Neural progenitor cell (in vitro differentiated cells): ENCODE measurements around the gene CDX2. TPM values are rescaled to one million over a fixed set of nuclear protein-coding genes. Genes with fewer than 3 reads are reported as not detected.

ENCODE experiments used
- DNase-seq: peaks from one replicate; pipeline ENCODE4 v3.0.0-alpha.2; 2016; ENCODE audit warnings: low spot score
- H2AFZ ChIP-seq: fragments of 200-600 bp; sonication (generic); replicated peaks from 2 replicates; pipeline ENCODE4 v1.6.1; 2016; ENCODE audit warnings: antibody characterized with exemption
- H3F3A ChIP-seq: fragments of 200-600 bp; sonication (generic); 2 replicates; pipeline ENCODE4 v1.6.1; 2016; ENCODE audit warnings: antibody characterized with exemption, low read depth
- H3K27ac ChIP-seq: fragments of 200-600 bp; sonication (generic); 2 replicates; pipeline ENCODE4 v1.5.1; 2016; ENCODE audit warnings: mild to moderate bottlenecking
- H3K27me3 ChIP-seq: fragments of 200-600 bp; sonication (generic); 2 replicates; pipeline ENCODE4 v1.6.1; 2016; ENCODE audit warnings: mild to moderate bottlenecking, moderate library complexity
- H3K36me3 ChIP-seq: fragments of 200-600 bp; sonication (generic); 2 replicates; pipeline ENCODE4 v1.5.1; 2016
- H3K4me1 ChIP-seq: fragments of 200-600 bp; sonication (generic); 2 replicates; pipeline ENCODE4 v1.6.1; 2016; ENCODE audit warnings: mixed run types
- H3K4me2 ChIP-seq: fragments of 200-600 bp; sonication (generic); 2 replicates; pipeline ENCODE4 v1.6.1; 2016
- H3K4me3 ChIP-seq: fragments of 200-600 bp; sonication (generic); 2 replicates; pipeline ENCODE4 v1.5.1; 2016
- H3K79me2 ChIP-seq: fragments of 200-600 bp; sonication (generic); 2 replicates; pipeline ENCODE4 v1.6.1; 2016; ENCODE audit warnings: low read depth
- H3K9ac ChIP-seq: fragments of 200-600 bp; sonication (generic); 2 replicates; pipeline ENCODE4 v1.6.1; 2016
- H3K9me3 ChIP-seq: fragments of 200-600 bp; sonication (generic); 2 replicates; pipeline ENCODE4 v1.5.1; 2016; ENCODE audit warnings: low read depth
- H4K20me1 ChIP-seq: fragments of 200-600 bp; sonication (generic); 2 replicates; pipeline ENCODE4 v1.6.1; 2016; ENCODE audit warnings: low read depth
- H3K27ac Mint-ChIP-seq: 3 replicates; pipeline ENCODE4 v1.8.0; 2021; ENCODE audit warnings: mixed read lengths
- H3K27me3 Mint-ChIP-seq: 2 replicates; pipeline ENCODE4 v1.8.0; 2022; ENCODE audit warnings: low read depth, mild to moderate bottlenecking, inconsistent platforms, moderate library complexity, mixed read lengths; ENCODE audit not compliant: insufficient read depth
- H3K36me3 Mint-ChIP-seq: 3 replicates; pipeline ENCODE4 v1.8.0; 2021; ENCODE audit warnings: mixed read lengths
- H3K4me1 Mint-ChIP-seq: 3 replicates; pipeline ENCODE4 v1.8.0; 2021; ENCODE audit warnings: mixed read lengths
- H3K4me3 Mint-ChIP-seq: 3 replicates; pipeline ENCODE4 v1.8.0; 2021; ENCODE audit warnings: mild to moderate bottlenecking, moderate library complexity, mixed read lengths
- H3K9me3 Mint-ChIP-seq: 3 replicates; pipeline ENCODE4 v1.8.0; 2020; ENCODE audit warnings: mixed read lengths
- EZH2 ChIP-seq: fragments of 200-600 bp; sonication (generic); IDR thresholded peaks from 2 replicates; pipeline ENCODE4 v1.6.1; 2017; ENCODE audit warnings: antibody characterized with exemption, mild to moderate bottlenecking, moderate library complexity
- EZH2phosphoT487 ChIP-seq: fragments of 200-600 bp; sonication (generic); IDR thresholded peaks from 2 replicates; pipeline ENCODE4 v1.6.1; 2017; ENCODE audit warnings: antibody characterized with exemption
- total RNA-seq: library from RNA; depleted of rRNA; stranded (reverse); fragments of >200 nt; gene quantifications from 2 replicates; pipeline ENCODE4 v1.2.3, GENCODE V29; 2015; ENCODE audit warnings: low replicate concordance
- TF ChIP-seq, protein P1 (sequence below): fragments of 200-600 bp; sonication (generic); IDR thresholded peaks from 2 replicates; pipeline ENCODE4 v1.5.1; 2017; ENCODE audit warnings: antibody characterized with exemption, mild to moderate bottlenecking

The CDX2 gene
- total RNA-seq, 1 donor from 2014 or later = not detected

DNA sequence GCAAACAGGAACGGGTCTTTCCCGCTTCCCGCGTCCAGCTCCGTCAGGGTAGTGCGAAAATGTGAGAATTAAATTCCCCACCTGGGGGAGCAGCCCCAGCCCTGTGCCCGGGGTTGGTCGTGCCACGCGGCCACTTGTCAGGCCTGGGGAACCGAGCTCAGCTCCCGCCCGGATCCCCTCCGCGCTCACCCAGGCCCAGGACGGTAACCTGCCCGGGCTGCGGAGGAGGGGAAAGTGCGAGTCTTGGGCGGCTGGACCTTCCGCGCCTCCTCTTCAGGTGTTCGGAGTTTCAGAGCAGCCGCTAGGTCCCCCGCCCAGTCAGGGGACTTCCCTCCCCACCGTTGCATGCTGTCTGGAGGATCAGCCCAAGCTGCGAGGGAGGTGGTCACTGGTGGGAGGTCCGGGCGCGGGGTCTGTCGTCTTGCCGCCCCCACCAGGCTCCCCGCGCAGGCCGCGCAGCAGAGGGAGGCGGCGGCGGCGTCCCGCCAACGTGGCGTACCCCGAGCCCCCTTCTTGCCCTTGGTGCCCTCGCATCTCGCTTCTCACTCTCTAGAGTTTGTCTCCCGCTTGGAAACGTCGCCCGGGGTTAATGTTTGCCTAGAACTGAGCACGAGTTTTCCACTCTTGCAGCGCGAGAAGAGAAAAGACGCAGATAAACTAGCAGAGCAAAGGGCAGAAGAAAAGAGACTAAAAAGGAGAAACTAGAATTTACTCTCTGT lies 11.3 kb upstream of the CDX2 start:
- no peak overlapping the region for H3K9ac ChIP-seq
- peaks cover 76% of the 10 kb centered on the region for H3K27me3 Mint-ChIP-seq
- H3K4me1 Mint-ChIP-seq = peaks cover 2% of the 10 kb centered on the region
- H3K27ac ChIP-seq = no peak overlapping the region
- H3K79me2 ChIP-seq = no peaks in the 10 kb centered on the region
- no peaks in the 10 kb centered on the region for H3K4me1 ChIP-seq
- no peaks in the 10 kb centered on the region for H3K9me3 Mint-ChIP-seq
- peaks cover 100% of the 10 kb centered on the region for H3K27me3 ChIP-seq
- H3K4me3 Mint-ChIP-seq = no peak overlapping the region
- H4K20me1 ChIP-seq = peaks cover 83% of the 10 kb centered on the region
- H3K36me3 Mint-ChIP-seq = no peaks in the 10 kb centered on the region
- H3F3A ChIP-seq = peaks cover 29% of the 10 kb centered on the region
- H2AFZ ChIP-seq = no peak overlapping the region
- no peaks in the 10 kb centered on the region for H3K9me3 ChIP-seq
- no peak overlapping the region for H3K4me2 ChIP-seq
- peak; percentile 35 for DNase-seq
- H3K27ac Mint-ChIP-seq = no peak overlapping the region
- no peaks in the 10 kb centered on the region for H3K36me3 ChIP-seq
- TF ChIP-seq, protein P1, sequence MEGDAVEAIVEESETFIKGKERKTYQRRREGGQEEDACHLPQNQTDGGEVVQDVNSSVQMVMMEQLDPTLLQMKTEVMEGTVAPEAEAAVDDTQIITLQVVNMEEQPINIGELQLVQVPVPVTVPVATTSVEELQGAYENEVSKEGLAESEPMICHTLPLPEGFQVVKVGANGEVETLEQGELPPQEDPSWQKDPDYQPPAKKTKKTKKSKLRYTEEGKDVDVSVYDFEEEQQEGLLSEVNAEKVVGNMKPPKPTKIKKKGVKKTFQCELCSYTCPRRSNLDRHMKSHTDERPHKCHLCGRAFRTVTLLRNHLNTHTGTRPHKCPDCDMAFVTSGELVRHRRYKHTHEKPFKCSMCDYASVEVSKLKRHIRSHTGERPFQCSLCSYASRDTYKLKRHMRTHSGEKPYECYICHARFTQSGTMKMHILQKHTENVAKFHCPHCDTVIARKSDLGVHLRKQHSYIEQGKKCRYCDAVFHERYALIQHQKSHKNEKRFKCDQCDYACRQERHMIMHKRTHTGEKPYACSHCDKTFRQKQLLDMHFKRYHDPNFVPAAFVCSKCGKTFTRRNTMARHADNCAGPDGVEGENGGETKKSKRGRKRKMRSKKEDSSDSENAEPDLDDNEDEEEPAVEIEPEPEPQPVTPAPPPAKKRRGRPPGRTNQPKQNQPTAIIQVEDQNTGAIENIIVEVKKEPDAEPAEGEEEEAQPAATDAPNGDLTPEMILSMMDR = no peak
- TF ChIP-seq EZH2 = peak; percentile 95
- peak; percentile 95 for TF ChIP-seq EZH2phosphoT487
- H3K4me3 ChIP-seq = no peak overlapping the region

DNA sequence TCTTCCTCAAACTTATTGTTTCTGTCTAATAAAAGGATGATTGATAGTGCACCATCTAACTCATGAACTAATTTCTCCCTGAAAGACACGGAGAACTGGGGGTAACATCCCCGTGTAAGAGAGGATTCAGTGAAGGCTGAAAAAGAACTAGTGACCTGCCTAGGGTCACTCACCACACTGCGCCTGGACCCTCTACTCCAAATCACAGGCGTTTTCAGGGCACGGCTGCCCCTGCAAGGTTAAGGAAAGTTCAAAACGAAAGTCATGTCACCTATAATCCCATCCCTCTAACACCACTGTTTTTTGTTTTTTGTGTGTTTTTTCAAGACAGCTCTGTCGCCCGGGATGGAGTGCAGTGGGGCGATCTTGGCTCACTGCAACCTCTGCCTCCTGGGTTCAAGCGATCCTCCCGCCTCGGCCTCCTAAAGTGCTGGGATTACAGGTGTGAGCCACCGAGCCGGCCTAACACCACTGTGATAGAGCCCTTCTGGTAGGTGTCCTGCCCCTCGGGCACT lies 10.7 kb upstream of the CDX2 start:
- no peaks in the 10 kb centered on the region for H3K4me1 ChIP-seq
- H3F3A ChIP-seq = peaks cover 29% of the 10 kb centered on the region
- H4K20me1 ChIP-seq = peaks cover 89% of the 10 kb centered on the region
- H3K36me3 Mint-ChIP-seq = no peaks in the 10 kb centered on the region
- H3K27ac Mint-ChIP-seq = no peak overlapping the region
- peaks cover 2% of the 10 kb centered on the region for H3K4me1 Mint-ChIP-seq
- no peak overlapping the region for H3K4me3 ChIP-seq
- H3K9me3 Mint-ChIP-seq = no peaks in the 10 kb centered on the region
- no peak for DNase-seq
- H3K27me3 Mint-ChIP-seq = peaks cover 83% of the 10 kb centered on the region
- H3K9me3 ChIP-seq = no peaks in the 10 kb centered on the region
- H3K4me3 Mint-ChIP-seq = no peak overlapping the region
- peaks cover 100% of the 10 kb centered on the region for H3K27me3 ChIP-seq
- no peak overlapping the region for H3K4me2 ChIP-seq
- H3K36me3 ChIP-seq = no peaks in the 10 kb centered on the region
- no peaks in the 10 kb centered on the region for H3K79me2 ChIP-seq
- no peak overlapping the region for H3K27ac ChIP-seq
- no peak overlapping the region for H2AFZ ChIP-seq
- H3K9ac ChIP-seq = no peak overlapping the region
- no peak for TF ChIP-seq EZH2
- TF ChIP-seq, protein P1 = no peak
- no peak for TF ChIP-seq EZH2phosphoT487

GRCh38 chr13:27979001-27979643 lies 10.0 kb upstream of the CDX2 start:
- Histone ChIP-seq H3K27me3 (peaks cover 100% of the 10 kb centered on the region), H3K4me3 (peak overlapping the region; percentile 26), H4K20me1 (peaks cover 96% of the 10 kb centered on the region), H3K4me2 (peak overlapping the region; percentile 53), H3F3A (peaks cover 29% of the 10 kb centered on the region), H3K4me1 (no peaks in the 10 kb centered on the region), H3K9me3 (no peaks in the 10 kb centered on the region), H3K9ac (no peak overlapping the region), H3K27ac (no peak overlapping the region), H3K79me2 (no peaks in the 10 kb centered on the region), H2AFZ (no peak overlapping the region), H3K36me3 (no peaks in the 10 kb centered on the region)
- peaks cover 3% of the 10 kb centered on the region for H3K9me3 Mint-ChIP-seq
- H3K36me3 Mint-ChIP-seq = no peaks in the 10 kb centered on the region
- H3K27ac Mint-ChIP-seq = no peak overlapping the region
- peak; percentile 79 for TF ChIP-seq EZH2phosphoT487
- peak; percentile 36 for TF ChIP-seq EZH2
- TF ChIP-seq, protein P1 = no peak
- peak; percentile 44 for DNase-seq
- H3K4me3 Mint-ChIP-seq = no peak overlapping the region
- H3K4me1 Mint-ChIP-seq = peaks cover 2% of the 10 kb centered on the region
- peaks cover 88% of the 10 kb centered on the region for H3K27me3 Mint-ChIP-seq
